ENCODE results near the gene GNLY.

Gene GNLY

GRCh38 chr2:85678377-85678776 is 15.8 kb upstream of the GNLY start:
- Histone ChIP-seq H3K27ac (ENCODE audit: low read length) (no peak overlapping the region), H3K4me1 (ENCODE audit: control insufficient read depth, low read depth, low read length) (peaks cover 4% of the 10 kb centered on the region), H3K4me3 (ENCODE audit: low read length) (no peak overlapping the region)

GRCh38 chr2:85678794-85679672 is 15.1 kb upstream of the GNLY start:
- H3K4me1 ChIP-seq (ENCODE audit: control insufficient read depth, low read depth, low read length), result peaks cover 4% of the 10 kb centered on the region
- peaks cover 7% of the 10 kb centered on the region for H3K27me3 ChIP-seq (ENCODE audit: control insufficient read depth, insufficient read depth, low read length)
- no peak overlapping the region for H3K4me3 ChIP-seq (ENCODE audit: low read length)
- H3K27ac ChIP-seq (ENCODE audit: low read length), result no peak overlapping the region
- no peaks in the 10 kb centered on the region for H3K36me3 ChIP-seq (ENCODE audit: control insufficient read depth, low read depth, low read length)
- H3K9me3 ChIP-seq (ENCODE audit: control insufficient read depth, low read depth, low read length), result no peaks in the 10 kb centered on the region
- H3K9ac ChIP-seq (ENCODE audit: low read length), result no peak overlapping the region

More at GRCh38 chr2:85678377-85678776, 15.8 kb upstream of the GNLY start:
- Histone ChIP-seq H3K9me3 (ENCODE audit: control insufficient read depth, low read depth, low read length) (no peaks in the 10 kb centered on the region), H3K36me3 (ENCODE audit: control insufficient read depth, low read depth, low read length) (no peaks in the 10 kb centered on the region), H3K9ac (ENCODE audit: low read length) (no peak overlapping the region), H3K27me3 (ENCODE audit: control insufficient read depth, insufficient read depth, low read length) (peaks cover 7% of the 10 kb centered on the region)

- H3K27ac ChIP-seq (ENCODE audit: low read length), result no peak overlapping the region
- H3K4me3 ChIP-seq (ENCODE audit: low read length), result no peak overlapping the region
- H3K36me3 ChIP-seq (ENCODE audit: control insufficient read depth, low read depth, low read length), result no peaks in the 10 kb centered on the region
- peaks cover 7% of the 10 kb centered on the region for H3K27me3 ChIP-seq (ENCODE audit: control insufficient read depth, insufficient read depth, low read length)
- H3K9ac ChIP-seq (ENCODE audit: low read length), result no peak overlapping the region
- H3K4me1 ChIP-seq (ENCODE audit: control insufficient read depth, low read depth, low read length), result peaks cover 4% of the 10 kb centered on the region
- H3K9me3 ChIP-seq (ENCODE audit: control insufficient read depth, low read depth, low read length), result no peaks in the 10 kb centered on the region
Measured at GRCh38 chr2:85680707-85681371, 13.3 kb upstream of the GNLY start.

GRCh38 chr2:85681372-85681763 is 12.8 kb upstream of the GNLY start:
- no peak overlapping the region for H3K27ac ChIP-seq (ENCODE audit: low read length)
- no peak overlapping the region for H3K9ac ChIP-seq (ENCODE audit: low read length)
- H3K36me3 ChIP-seq (ENCODE audit: control insufficient read depth, low read depth, low read length), result no peaks in the 10 kb centered on the region
- no peaks in the 10 kb centered on the region for H3K9me3 ChIP-seq (ENCODE audit: control insufficient read depth, low read depth, low read length)
- no peak overlapping the region for H3K4me3 ChIP-seq (ENCODE audit: low read length)
- peaks cover 4% of the 10 kb centered on the region for H3K4me1 ChIP-seq (ENCODE audit: control insufficient read depth, low read depth, low read length)
- H3K27me3 ChIP-seq (ENCODE audit: control insufficient read depth, insufficient read depth, low read length), result peaks cover 7% of the 10 kb centered on the region

GRCh38 chr2:85681776-85682175 is 12.4 kb upstream of the GNLY start:
- no peaks in the 10 kb centered on the region for H3K36me3 ChIP-seq (ENCODE audit: control insufficient read depth, low read depth, low read length)
- no peak overlapping the region for H3K9ac ChIP-seq (ENCODE audit: low read length)
- H3K4me1 ChIP-seq (ENCODE audit: control insufficient read depth, low read depth, low read length), result peaks cover 4% of the 10 kb centered on the region
- peaks cover 7% of the 10 kb centered on the region for H3K27me3 ChIP-seq (ENCODE audit: control insufficient read depth, insufficient read depth, low read length)
- H3K9me3 ChIP-seq (ENCODE audit: control insufficient read depth, low read depth, low read length), result no peaks in the 10 kb centered on the region
- no peak overlapping the region for H3K4me3 ChIP-seq (ENCODE audit: low read length)
- no peak overlapping the region for H3K27ac ChIP-seq (ENCODE audit: low read length)

GRCh38 chr2:85682378-85682777 is 11.8 kb upstream of the GNLY start:
- Histone ChIP-seq H3K9ac (ENCODE audit: low read length) (no peak overlapping the region), H3K4me1 (ENCODE audit: control insufficient read depth, low read depth, low read length) (peaks cover 10% of the 10 kb centered on the region), H3K4me3 (ENCODE audit: low read length) (no peak overlapping the region), H3K27ac (ENCODE audit: low read length) (no peak overlapping the region), H3K9me3 (ENCODE audit: control insufficient read depth, low read depth, low read length) (no peaks in the 10 kb centered on the region), H3K27me3 (ENCODE audit: control insufficient read depth, insufficient read depth, low read length) (peaks cover 7% of the 10 kb centered on the region), H3K36me3 (ENCODE audit: control insufficient read depth, low read depth, low read length) (no peaks in the 10 kb centered on the region)

GRCh38 chr2:85684380-85684779 is 9.8 kb upstream of the GNLY start:
- H3K9ac ChIP-seq (ENCODE audit: low read length), result no peak overlapping the region
- no peaks in the 10 kb centered on the region for H3K36me3 ChIP-seq (ENCODE audit: control insufficient read depth, low read depth, low read length)
- no peak overlapping the region for H3K27ac ChIP-seq (ENCODE audit: low read length)
- H3K9me3 ChIP-seq (ENCODE audit: control insufficient read depth, low read depth, low read length), result no peaks in the 10 kb centered on the region
- peaks cover 5% of the 10 kb centered on the region for H3K27me3 ChIP-seq (ENCODE audit: control insufficient read depth, insufficient read depth, low read length)
- H3K4me3 ChIP-seq (ENCODE audit: low read length), result no peak overlapping the region
- H3K4me1 ChIP-seq (ENCODE audit: control insufficient read depth, low read depth, low read length), result peaks cover 7% of the 10 kb centered on the region

GRCh38 chr2:85684806-85685205 is 9.4 kb upstream of the GNLY start:
- Histone ChIP-seq H3K27ac (ENCODE audit: low read length) (no peak overlapping the region), H3K4me3 (ENCODE audit: low read length) (no peak overlapping the region), H3K36me3 (ENCODE audit: control insufficient read depth, low read depth, low read length) (no peaks in the 10 kb centered on the region), H3K4me1 (ENCODE audit: control insufficient read depth, low read depth, low read length) (peaks cover 7% of the 10 kb centered on the region), H3K27me3 (ENCODE audit: control insufficient read depth, insufficient read depth, low read length) (peaks cover 3% of the 10 kb centered on the region), H3K9ac (ENCODE audit: low read length) (no peak overlapping the region), H3K9me3 (ENCODE audit: control insufficient read depth, low read depth, low read length) (no peaks in the 10 kb centered on the region)

- Histone ChIP-seq H3K4me3 (ENCODE audit: low read length) (no peak overlapping the region), H3K36me3 (ENCODE audit: control insufficient read depth, low read depth, low read length) (no peaks in the 10 kb centered on the region), H3K27ac (ENCODE audit: low read length) (no peak overlapping the region), H3K9ac (ENCODE audit: low read length) (no peak overlapping the region), H3K27me3 (ENCODE audit: control insufficient read depth, insufficient read depth, low read length) (no peaks in the 10 kb centered on the region), H3K9me3 (ENCODE audit: control insufficient read depth, low read depth, low read length) (no peaks in the 10 kb centered on the region), H3K4me1 (ENCODE audit: control insufficient read depth, low read depth, low read length) (peaks cover 7% of the 10 kb centered on the region)
Measured at GRCh38 chr2:85690932-85691331, 3.2 kb upstream of the GNLY start.

GRCh38 chr2:85692039-85692645 is 2.0 kb upstream of the GNLY start:
- Histone ChIP-seq H3K27ac (ENCODE audit: low read length) (no peak overlapping the region), H3K9me3 (ENCODE audit: control insufficient read depth, low read depth, low read length) (no peaks in the 10 kb centered on the region), H3K36me3 (ENCODE audit: control insufficient read depth, low read depth, low read length) (no peaks in the 10 kb centered on the region), H3K4me3 (ENCODE audit: low read length) (no peak overlapping the region), H3K4me1 (ENCODE audit: control insufficient read depth, low read depth, low read length) (peaks cover 3% of the 10 kb centered on the region), H3K9ac (ENCODE audit: low read length) (no peak overlapping the region), H3K27me3 (ENCODE audit: control insufficient read depth, insufficient read depth, low read length) (no peaks in the 10 kb centered on the region)

- H3K36me3 ChIP-seq (ENCODE audit: control insufficient read depth, low read depth, low read length), result no peaks in the 10 kb centered on the region
- H3K9me3 ChIP-seq (ENCODE audit: control insufficient read depth, low read depth, low read length), result no peaks in the 10 kb centered on the region
- H3K27ac ChIP-seq (ENCODE audit: low read length), result no peak overlapping the region
- H3K4me1 ChIP-seq (ENCODE audit: control insufficient read depth, low read depth, low read length), result no peaks in the 10 kb centered on the region
- H3K9ac ChIP-seq (ENCODE audit: low read length), result no peak overlapping the region
- H3K4me3 ChIP-seq (ENCODE audit: low read length), result no peak overlapping the region
- H3K27me3 ChIP-seq (ENCODE audit: control insufficient read depth, insufficient read depth, low read length), result no peaks in the 10 kb centered on the region
Measured at GRCh38 chr2:85695121-85695520, 963 bp downstream of the GNLY start.
